HepG2 (cell line): ENCODE results near the gene AMHR2. TPM values are rescaled to one million over a fixed set of nuclear protein-coding genes. Genes with fewer than 3 reads are reported as not detected.
A peak's percentile ranks its signal among the peaks of the same experiment; 100 is the strongest.

ENCODE experiments used
- ATAC-seq: fragments of 200-7000 bp; cut with Tn5 transposase; 3 replicates; pipeline ENCODE4 v1.9.1; 2020; ENCODE audit warnings: mild to moderate bottlenecking, moderate library complexity
- BruUV-seq: library from RNA; stranded (reverse); fragments of 400-500 nt; replicated peaks from 2 replicates; lab custom pipeline; 2021; lab: Mats Ljungman, UMichigan
- CTCF ChIA-PET: fragments of 300-600 bp; formaldehyde crosslinking; extraction: SDS; loops from one replicate; lab custom pipeline; 2021; ENCODE audit warnings: low total read pairs, inconsistent platforms, low intra/inter-chr PET ratio; lab: Yijun Ruan, JAX
- POLR2A ChIA-PET: fragments of 350-600 bp; sonication (Branson Sonifier 250); formaldehyde crosslinking; loops from one replicate; lab custom pipeline; 2020; ENCODE audit warnings: antibody characterized with exemption, inconsistent platforms; lab: Yijun Ruan, JAX
- DNase-seq: peaks from one replicate; pipeline ENCODE4 v3.0.0-alpha.2; 2015; ENCODE audit warnings: low spot score
- FAIRE-seq: peaks from 3 replicates; lab custom pipeline; 2011; peaks lifted over from hg19 to GRCh38; lab: Jason Lieb, UNC
- H2AFZ ChIP-seq: one replicate; pipeline ENCODE4 v1.6.1; 2011; ENCODE audit warnings: low read length, inconsistent platforms
- H3K27ac ChIP-seq: fragments of 300-600 bp; 3 replicates; pipeline ENCODE4 v1.8.0; 2011; ENCODE audit warnings: mixed run types, mild to moderate bottlenecking, mixed read lengths, low read length, inconsistent platforms; ENCODE audit not compliant: insufficient read depth; ENCODE audit errors: extremely low read length
- H3K27me3 ChIP-seq, 2 experiments: fragments of 200-600 bp in 1 of 2; 2 replicates in 1 of 2; 3 replicates in 1 of 2; pipeline versions ENCODE4 v1.6.0 to v1.8.0; 2011; ENCODE audit warnings: low read length in 2 of 2, mild to moderate bottlenecking in 2 of 2, moderate library complexity in 2 of 2, inconsistent platforms in 1 of 2; ENCODE audit not compliant: insufficient read depth in 2 of 2, control insufficient read depth in 1 of 2
- H3K36me3 ChIP-seq, 2 experiments: fragments of 200-600 bp in 1 of 2; replicated peaks in 1 of 2; 2 replicates in 1 of 2; 3 replicates in 1 of 2; pipeline versions ENCODE4 v1.5.1 to v1.8.0; 2011; ENCODE audit warnings: low read length in 2 of 2, inconsistent platforms in 1 of 2; ENCODE audit not compliant: insufficient read depth in 2 of 2, control insufficient read depth in 1 of 2
- H3K4me1 ChIP-seq: 2 replicates; pipeline ENCODE4 v1.5.1; 2012; ENCODE audit warnings: low read length, inconsistent platforms; ENCODE audit not compliant: insufficient read depth
- H3K4me2 ChIP-seq: 2 replicates; pipeline ENCODE4 v1.6.0; 2011; ENCODE audit warnings: low read depth, low read length, inconsistent platforms
- H3K4me3 ChIP-seq, 3 experiments: fragments of 200-600 bp in 1 of 3; sonication (generic), shearing (Covaris generic) in 1 of 3; replicated peaks in 1 of 3; 2 replicates each; pipeline ENCODE4 v1.5.1; 2011 to 2016; ENCODE audit warnings: low read length in 3 of 3, inconsistent platforms in 2 of 3, low read depth in 2 of 3, mild to moderate bottlenecking in 2 of 3, control low read depth in 1 of 3, mixed read lengths in 1 of 3; ENCODE audit not compliant: insufficient read depth in 1 of 3
- H3K79me2 ChIP-seq: one replicate; pipeline ENCODE4 v1.6.1; 2011; ENCODE audit warnings: low read length, inconsistent platforms; ENCODE audit not compliant: insufficient read depth
- H3K9ac ChIP-seq: 2 replicates; pipeline ENCODE4 v1.6.0; 2011; ENCODE audit warnings: mild to moderate bottlenecking, low read depth, low read length, inconsistent platforms; ENCODE audit not compliant: insufficient read depth
- H3K9me3 ChIP-seq: 2 replicates; pipeline ENCODE4 v1.5.1; 2012; ENCODE audit warnings: mild to moderate bottlenecking, low read length
- H4K20me1 ChIP-seq: 2 replicates; pipeline ENCODE4 v1.6.0; 2011; ENCODE audit warnings: inconsistent platforms, mild to moderate bottlenecking, low read length, moderate library complexity; ENCODE audit not compliant: insufficient read depth
- KDM4B ChIP-seq: sonication (generic); formaldehyde crosslinking; IDR thresholded peaks from 2 replicates; pipeline ENCODE4 v1.4.0; 2020; ENCODE audit warnings: missing genetic modification reagents
- NFIC ChIP-seq: IDR thresholded peaks from 2 replicates; pipeline ENCODE4 v1.6.1; 2012; ENCODE audit warnings: mild to moderate bottlenecking, low read length, inconsistent platforms
- NKX3-1 ChIP-seq: sonication (generic); formaldehyde crosslinking; IDR thresholded peaks from 2 replicates; pipeline ENCODE4 v1.5.0; 2020; ENCODE audit warnings: missing genetic modification reagents
- POLR2AphosphoS5 ChIP-seq: IDR thresholded peaks from 2 replicates; pipeline ENCODE4 v1.6.1; 2012; ENCODE audit warnings: low read depth, low read length
- TAF15 ChIP-seq: fragments of 200-400 bp; formaldehyde crosslinking; IDR thresholded peaks from one replicate; pipeline ENCODE4 v1.6.1; 2018; ENCODE audit warnings: mild to moderate bottlenecking, low read depth, low read length; ENCODE audit not compliant: poor library complexity, severe bottlenecking
- WGBS: methylation state at CpG from one replicate; pipeline ENCODE4 v1.1.6; 2017; ENCODE audit warnings: low lambda C conversion rate; 5-methylcytosine and 5-hydroxymethylcytosine counted together
- in situ Hi-C: cut with HindIII; loops from 2 replicates; pipeline ENCODE4 v1.10.0; 2017; ENCODE audit warnings: low pct_unique_long_range_greater_than_20kb; ENCODE audit not compliant: extremely low pct_ligation_motif_present
- intact Hi-C: fragments of 100-400 bp; cut with micrococcal nuclease; formaldehyde crosslinking; loops from one replicate; pipeline ENCODE4 v1.10.0; 2022; ENCODE audit not compliant: unreplicated experiment
- polyA plus RNA-seq, 8 experiments: library from polyadenylated mRNA; depleted of rRNA in 3 of 8; stranded (reverse) in 7 of 8; unstranded in 1 of 8; fragments of >200 nt; fragmentation: Illumina TruSeq in 4 of 8; extraction: Trizol in 4 of 8; gene quantifications; 2 replicates each; pipeline versions ENCODE4 v1.2.1 to v1.2.3, GENCODE V29; 2011 to 2016; ENCODE audit warnings: low read depth in 4 of 8, missing spikeins in 1 of 8, mixed read lengths in 1 of 8; ENCODE audit not compliant: insufficient read depth in 1 of 8
- total RNA-seq, 5 experiments: library from RNA; depleted of rRNA; stranded (reverse); fragments of >200 nt; fragmentation: Illumina TruSeq; extraction: Trizol; gene quantifications; 2 replicates each; pipeline ENCODE4 v1.2.3, GENCODE V29; 2016; ENCODE audit warnings: low read depth in 1 of 5
- TF ChIP-seq, protein P1 (sequence below): sonication (generic); formaldehyde crosslinking; IDR thresholded peaks from 2 replicates; pipeline ENCODE4 v1.5.1; 2020; ENCODE audit warnings: mild to moderate bottlenecking, missing genetic modification reagents, moderate library complexity
- TF ChIP-seq, protein P2 (sequence below): sonication (generic); formaldehyde crosslinking; IDR thresholded peaks from 2 replicates; pipeline ENCODE4 v1.4.0; 2020; ENCODE audit warnings: low read depth, mild to moderate bottlenecking, missing genetic modification reagents

AMHR2 gene
- total and polyA plus RNA-seq, 2 of the 13 experiments (the other 11 are each of a cell fraction or from before 2014, with no cell fraction given) = 0.24 to 0.58 TPM

DNA sequence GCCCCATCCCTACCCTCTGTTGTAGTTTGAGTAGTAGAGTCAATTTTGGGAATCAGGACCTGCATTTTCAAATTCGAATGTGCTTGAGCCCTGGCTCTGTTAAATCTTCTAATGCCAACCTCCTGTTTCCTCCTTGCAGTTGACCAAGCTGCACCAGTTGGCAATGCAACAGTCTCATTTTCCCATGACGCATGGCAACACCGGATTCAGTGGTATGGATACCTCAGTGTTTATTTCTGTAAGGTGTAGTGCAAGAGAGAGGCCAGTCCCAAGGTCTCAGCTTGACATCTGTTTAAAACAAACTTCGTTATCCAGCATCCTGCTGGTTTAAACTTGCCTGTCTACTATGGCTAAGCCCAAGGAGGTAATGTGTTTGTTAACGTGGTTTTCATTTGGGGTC is 43.4 kb downstream of the AMHR2 start:
- DNase-seq (no peak), ATAC-seq (no peak), FAIRE-seq (no peak)
- Histone ChIP-seq H3K27ac (no peak overlapping the region), H4K20me1 (peaks cover 54% of the 10 kb centered on the region), H3K4me2 (no peak overlapping the region), H3K9ac (no peak overlapping the region), H3K4me3 (no peak overlapping the region), H3K27me3 (no peaks in the 10 kb centered on the region), H2AFZ (no peak overlapping the region), H3K36me3 (peaks cover 49 to 95% of the 10 kb centered on the region in 2 experiments), H3K9me3 (no peaks in the 10 kb centered on the region), H3K79me2 (peaks cover 46% of the 10 kb centered on the region), H3K4me1 (peaks cover 36% of the 10 kb centered on the region)
- BruUV-seq = no TSS peak
- intact Hi-C loops = no loop called here
- TF ChIP-seq NFIC = no peak
- TF ChIP-seq KDM4B (CRISPR knock-in tag) = no peak
- TF ChIP-seq TAF15 = no peak
- TF ChIP-seq POLR2AphosphoS5 = peak; percentile 15; the same call in 1 of the 2 replicates
- TF ChIP-seq, protein P1, sequence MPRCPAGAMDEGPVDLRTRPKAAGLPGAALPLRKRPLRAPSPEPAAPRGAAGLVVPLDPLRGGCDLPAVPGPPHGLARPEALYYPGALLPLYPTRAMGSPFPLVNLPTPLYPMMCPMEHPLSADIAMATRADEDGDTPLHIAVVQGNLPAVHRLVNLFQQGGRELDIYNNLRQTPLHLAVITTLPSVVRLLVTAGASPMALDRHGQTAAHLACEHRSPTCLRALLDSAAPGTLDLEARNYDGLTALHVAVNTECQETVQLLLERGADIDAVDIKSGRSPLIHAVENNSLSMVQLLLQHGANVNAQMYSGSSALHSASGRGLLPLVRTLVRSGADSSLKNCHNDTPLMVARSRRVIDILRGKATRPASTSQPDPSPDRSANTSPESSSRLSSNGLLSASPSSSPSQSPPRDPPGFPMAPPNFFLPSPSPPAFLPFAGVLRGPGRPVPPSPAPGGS = no peak
- TF ChIP-seq, protein P2, sequence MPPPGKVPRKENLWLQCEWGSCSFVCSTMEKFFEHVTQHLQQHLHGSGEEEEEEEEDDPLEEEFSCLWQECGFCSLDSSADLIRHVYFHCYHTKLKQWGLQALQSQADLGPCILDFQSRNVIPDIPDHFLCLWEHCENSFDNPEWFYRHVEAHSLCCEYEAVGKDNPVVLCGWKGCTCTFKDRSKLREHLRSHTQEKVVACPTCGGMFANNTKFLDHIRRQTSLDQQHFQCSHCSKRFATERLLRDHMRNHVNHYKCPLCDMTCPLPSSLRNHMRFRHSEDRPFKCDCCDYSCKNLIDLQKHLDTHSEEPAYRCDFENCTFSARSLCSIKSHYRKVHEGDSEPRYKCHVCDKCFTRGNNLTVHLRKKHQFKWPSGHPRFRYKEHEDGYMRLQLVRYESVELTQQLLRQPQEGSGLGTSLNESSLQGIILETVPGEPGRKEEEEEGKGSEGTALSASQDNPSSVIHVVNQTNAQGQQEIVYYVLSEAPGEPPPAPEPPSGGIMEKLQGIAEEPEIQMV = no peak
- no peak for TF ChIP-seq NKX3-1
- WGBS = 96% methylated on average over 5 of the region's 5 CpGs
- ChIA-PET POLR2A (no interaction called here), CTCF (no interaction called here)
- in situ Hi-C loops = no loop called here
